IgD-negative memory B cell (primary cell): Measurements from ENCODE around the gene MCTP1. TPM values are rescaled to one million over a fixed set of nuclear protein-coding genes. Genes with fewer than 3 reads are reported as not detected.
A peak's percentile ranks its signal among the peaks of the same experiment; 100 is the strongest.

Source experiments
- H3K27ac Mint-ChIP-seq, 3 donors: one replicate each; pipeline ENCODE4 v1.8.0; 2020 to 2022; ENCODE audit warnings: mild to moderate bottlenecking in 3 of 3, mixed read lengths in 3 of 3, moderate library complexity in 1 of 3
- H3K27me3 Mint-ChIP-seq: one replicate; pipeline ENCODE4 v1.8.0; 2021; ENCODE audit warnings: mixed read lengths
- H3K36me3 Mint-ChIP-seq: one replicate; pipeline ENCODE4 v1.8.0; 2020; ENCODE audit warnings: mild to moderate bottlenecking, mixed read lengths
- H3K4me1 Mint-ChIP-seq, 3 donors: one replicate each; pipeline ENCODE4 v1.8.0; 2020 to 2022; ENCODE audit warnings: mixed read lengths in 3 of 3, mild to moderate bottlenecking in 1 of 3
- H3K4me3 Mint-ChIP-seq, 4 donors: one replicate each; pipeline ENCODE4 v1.8.0; 2020 to 2022; ENCODE audit warnings: mild to moderate bottlenecking in 4 of 4, mixed read lengths in 4 of 4, moderate library complexity in 3 of 4
- H3K9me3 Mint-ChIP-seq, 3 donors: one replicate each; pipeline ENCODE4 v1.8.0; 2020 to 2021; ENCODE audit warnings: mixed read lengths in 3 of 3, mild to moderate bottlenecking in 1 of 3
- polyA plus RNA-seq: library from polyadenylated mRNA; unstranded; fragments of 300-500 nt; fragmentation: Illumina TruSeq; gene quantifications from one replicate; pipeline ENCODE4 v1.2.3, GENCODE V29; 2021

MCTP1 gene
- polyA plus RNA-seq, 1 donor from 2014 or later: 2.6 TPM

DNA sequence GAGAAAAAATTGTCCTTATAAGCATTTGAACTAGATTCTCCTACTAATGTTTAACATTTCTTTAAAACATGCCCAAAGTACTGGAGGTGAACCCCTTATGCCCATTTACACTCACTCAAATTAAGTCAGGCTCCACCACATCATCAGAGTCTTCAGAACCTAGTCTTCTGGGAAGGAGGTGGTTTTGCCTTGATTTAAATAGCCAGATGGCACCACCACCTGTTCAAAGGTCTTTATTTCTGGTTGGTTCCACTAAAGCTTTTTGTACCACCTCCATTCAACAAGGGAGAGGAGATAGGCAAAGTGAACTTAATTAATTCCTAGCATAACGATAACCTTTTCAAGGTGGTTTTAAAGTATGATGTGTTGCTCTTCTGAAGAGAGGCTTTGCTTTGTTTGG lies 476.9 kb downstream of the MCTP1 start:
- no peak overlapping the region for H3K4me3 Mint-ChIP-seq
- H3K36me3 Mint-ChIP-seq: peaks cover 3% of the 10 kb centered on the region
- no peaks in the 10 kb centered on the region for H3K9me3 Mint-ChIP-seq
- peaks cover 2% of the 10 kb centered on the region for H3K27me3 Mint-ChIP-seq
- peaks cover 0 to 1% (median 0%) of the 10 kb centered on the region in 3 donors for H3K4me1 Mint-ChIP-seq
- no peak overlapping the region for H3K27ac Mint-ChIP-seq

DNA sequence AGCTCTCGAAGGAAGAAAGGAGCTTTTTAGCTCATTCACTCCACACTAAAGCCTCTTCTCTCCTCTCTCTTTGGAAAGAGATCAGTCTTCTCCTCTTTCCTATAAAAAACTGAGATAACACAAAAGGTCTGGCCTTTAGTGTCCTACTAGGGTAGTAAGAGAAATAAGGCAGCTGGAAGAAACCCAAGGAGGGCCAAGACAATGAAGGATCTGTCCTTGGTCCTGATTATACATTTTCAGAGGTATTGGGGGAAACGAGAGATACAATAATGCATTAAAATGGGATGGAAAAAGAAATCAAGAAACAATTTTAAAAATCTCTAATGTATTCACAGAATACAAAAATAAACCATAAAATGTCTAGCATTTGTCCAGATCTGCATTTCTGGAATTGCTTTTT lies 482.4 kb downstream of the MCTP1 start:
- Mint-ChIP-seq H3K27ac (no peak overlapping the region), H3K9me3 (no peaks in the 10 kb centered on the region), H3K4me1 (no peaks in the 10 kb centered on the region), H3K36me3 (peaks cover 3% of the 10 kb centered on the region), H3K27me3 (peaks cover 7% of the 10 kb centered on the region), H3K4me3 (no peak overlapping the region)

DNA sequence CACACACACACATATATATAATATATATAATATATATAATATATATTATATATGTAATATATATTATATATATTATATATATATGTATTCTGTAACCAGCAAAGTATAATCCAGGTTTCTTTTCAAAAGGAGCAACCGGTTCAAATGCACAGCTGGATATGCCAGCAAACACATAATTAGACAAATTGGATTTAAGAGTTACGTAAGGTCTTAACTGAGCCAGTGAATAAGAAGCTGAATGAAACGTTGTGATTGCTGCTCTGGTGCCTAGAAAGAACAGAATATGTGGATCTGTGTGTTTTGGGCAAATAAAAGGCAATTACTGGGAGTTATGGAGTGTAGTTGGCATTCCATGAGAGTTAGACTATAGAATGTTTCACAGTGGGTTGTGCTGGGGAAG lies 488.3 kb downstream of the MCTP1 start:
- no peaks in the 10 kb centered on the region for H3K9me3 Mint-ChIP-seq
- no peaks in the 10 kb centered on the region for H3K36me3 Mint-ChIP-seq
- H3K27me3 Mint-ChIP-seq: peaks cover 7% of the 10 kb centered on the region
- H3K4me1 Mint-ChIP-seq: peaks cover 14 to 25% (median 25%) of the 10 kb centered on the region in 3 donors
- H3K27ac Mint-ChIP-seq: no peak overlapping the region
- H3K4me3 Mint-ChIP-seq: no peak overlapping the region

DNA sequence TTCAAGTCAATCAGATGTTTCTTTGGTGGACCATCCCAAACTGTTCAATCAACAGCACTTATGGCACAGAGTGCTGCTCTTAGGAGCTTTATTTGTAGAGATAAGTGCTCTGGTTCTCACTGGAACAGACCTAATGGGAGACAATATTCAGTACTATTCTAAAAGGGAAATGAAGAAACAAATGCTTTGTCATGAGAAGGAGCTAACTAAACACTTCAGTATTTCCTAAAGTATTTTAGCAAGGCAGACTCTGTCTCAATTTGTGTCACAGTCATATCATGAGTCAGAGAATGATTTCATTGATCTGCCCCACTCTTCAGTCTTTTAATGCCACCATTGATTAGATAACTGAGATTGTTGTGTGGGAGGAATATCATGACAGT lies 491.1 kb downstream of the MCTP1 start:
- peaks cover 1% of the 10 kb centered on the region for H3K27me3 Mint-ChIP-seq
- H3K27ac Mint-ChIP-seq: no peak overlapping the region
- H3K36me3 Mint-ChIP-seq: peaks cover 3% of the 10 kb centered on the region
- no peaks in the 10 kb centered on the region for H3K9me3 Mint-ChIP-seq
- peaks cover 14 to 25% (median 25%) of the 10 kb centered on the region in 3 donors for H3K4me1 Mint-ChIP-seq
- peak overlapping the region in 1 of 4 donors; percentile 50 for H3K4me3 Mint-ChIP-seq

DNA sequence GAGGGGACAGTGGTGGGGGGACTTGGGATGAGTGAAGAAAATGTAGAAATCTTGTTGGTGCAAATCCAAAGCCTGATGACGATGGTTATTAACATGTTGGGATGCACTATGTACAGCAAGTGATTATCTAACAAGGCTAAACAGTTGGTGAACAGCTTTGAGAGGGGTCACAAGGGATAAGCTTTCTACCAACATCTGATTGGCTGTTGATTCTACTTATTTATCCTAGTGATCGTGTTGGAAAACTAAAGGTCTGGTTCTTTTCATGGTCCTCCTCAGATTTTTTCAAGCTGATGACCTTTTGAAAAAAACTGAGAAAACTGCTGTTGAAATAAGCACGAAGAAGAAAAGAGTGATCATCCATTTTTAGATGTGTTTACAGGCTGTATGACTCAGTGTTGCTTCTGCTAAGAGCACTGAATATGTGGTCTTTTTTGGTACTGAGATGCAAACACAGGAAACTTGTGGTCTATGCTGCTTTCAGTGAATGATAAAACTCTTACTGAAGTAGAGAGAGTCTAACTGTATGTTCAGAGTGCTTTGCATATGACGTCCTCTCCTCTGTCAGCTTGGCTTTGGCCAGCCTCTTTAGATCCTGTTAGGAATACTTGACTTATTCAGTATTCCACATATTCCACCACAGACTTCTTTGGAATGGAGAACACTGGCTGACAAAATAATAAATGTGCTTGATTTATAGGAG lies 491.6 kb downstream of the MCTP1 start:
- Mint-ChIP-seq H3K4me3 (peak overlapping the region in 2 of 4 donors; percentile 18 to 60), H3K27ac (peak overlapping the region in 2 of 3 donors; percentile 36 to 82), H3K27me3 (peaks cover 1% of the 10 kb centered on the region), H3K4me1 (peaks cover 14 to 25% (median 25%) of the 10 kb centered on the region in 3 donors), H3K36me3 (peaks cover 3% of the 10 kb centered on the region), H3K9me3 (no peaks in the 10 kb centered on the region)

DNA sequence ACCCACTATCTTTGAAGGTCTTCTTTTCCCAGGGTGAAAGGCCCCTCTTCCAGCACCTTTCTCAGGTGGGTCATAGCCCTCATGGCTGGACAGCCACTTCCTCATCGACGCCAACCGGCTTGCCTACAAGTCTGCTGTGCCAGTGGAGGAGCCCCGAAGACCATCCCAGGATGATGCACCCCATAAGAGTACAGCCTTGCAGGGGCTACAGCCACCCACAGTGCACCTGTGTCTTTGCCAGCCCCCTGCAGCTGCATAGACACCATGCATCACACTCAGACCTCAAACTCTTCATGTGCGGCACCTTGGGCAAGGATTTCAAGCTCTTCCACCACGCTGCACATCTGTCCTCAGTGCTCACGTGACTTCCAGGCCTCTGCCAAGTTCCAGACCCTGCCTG lies 493.1 kb downstream of the MCTP1 start:
- peaks cover 14 to 25% (median 25%) of the 10 kb centered on the region in 3 donors for H3K4me1 Mint-ChIP-seq
- peaks cover 1% of the 10 kb centered on the region for H3K27me3 Mint-ChIP-seq
- H3K36me3 Mint-ChIP-seq: peaks cover 3% of the 10 kb centered on the region
- no peak overlapping the region for H3K27ac Mint-ChIP-seq
- H3K9me3 Mint-ChIP-seq: no peaks in the 10 kb centered on the region
- H3K4me3 Mint-ChIP-seq: no peak overlapping the region

DNA sequence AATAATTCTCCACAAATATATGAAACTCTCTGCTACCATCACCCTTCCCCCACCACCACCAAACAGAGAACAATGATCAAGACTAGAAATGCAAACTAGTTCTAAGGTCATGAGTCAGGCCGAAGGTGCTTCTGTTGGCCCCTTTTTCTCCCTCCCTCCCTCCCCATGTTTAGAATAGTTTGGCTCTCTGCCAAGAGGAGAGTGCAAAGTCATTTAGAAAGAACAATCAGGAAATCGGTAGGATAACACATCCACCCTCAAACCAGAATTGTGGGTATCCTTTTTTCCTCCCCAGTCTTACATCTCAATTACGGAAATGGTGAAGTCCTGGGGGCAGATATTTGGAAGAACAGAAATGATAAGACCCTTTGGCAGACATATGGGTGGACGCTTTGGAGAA lies 496.4 kb downstream of the MCTP1 start:
- H3K27ac Mint-ChIP-seq: no peak overlapping the region
- peaks cover 1% of the 10 kb centered on the region for H3K27me3 Mint-ChIP-seq
- H3K4me3 Mint-ChIP-seq: no peak overlapping the region
- H3K4me1 Mint-ChIP-seq: peaks cover 7 to 11% (median 10%) of the 10 kb centered on the region in 3 donors
- H3K9me3 Mint-ChIP-seq: no peaks in the 10 kb centered on the region
- peaks cover 3% of the 10 kb centered on the region for H3K36me3 Mint-ChIP-seq

DNA sequence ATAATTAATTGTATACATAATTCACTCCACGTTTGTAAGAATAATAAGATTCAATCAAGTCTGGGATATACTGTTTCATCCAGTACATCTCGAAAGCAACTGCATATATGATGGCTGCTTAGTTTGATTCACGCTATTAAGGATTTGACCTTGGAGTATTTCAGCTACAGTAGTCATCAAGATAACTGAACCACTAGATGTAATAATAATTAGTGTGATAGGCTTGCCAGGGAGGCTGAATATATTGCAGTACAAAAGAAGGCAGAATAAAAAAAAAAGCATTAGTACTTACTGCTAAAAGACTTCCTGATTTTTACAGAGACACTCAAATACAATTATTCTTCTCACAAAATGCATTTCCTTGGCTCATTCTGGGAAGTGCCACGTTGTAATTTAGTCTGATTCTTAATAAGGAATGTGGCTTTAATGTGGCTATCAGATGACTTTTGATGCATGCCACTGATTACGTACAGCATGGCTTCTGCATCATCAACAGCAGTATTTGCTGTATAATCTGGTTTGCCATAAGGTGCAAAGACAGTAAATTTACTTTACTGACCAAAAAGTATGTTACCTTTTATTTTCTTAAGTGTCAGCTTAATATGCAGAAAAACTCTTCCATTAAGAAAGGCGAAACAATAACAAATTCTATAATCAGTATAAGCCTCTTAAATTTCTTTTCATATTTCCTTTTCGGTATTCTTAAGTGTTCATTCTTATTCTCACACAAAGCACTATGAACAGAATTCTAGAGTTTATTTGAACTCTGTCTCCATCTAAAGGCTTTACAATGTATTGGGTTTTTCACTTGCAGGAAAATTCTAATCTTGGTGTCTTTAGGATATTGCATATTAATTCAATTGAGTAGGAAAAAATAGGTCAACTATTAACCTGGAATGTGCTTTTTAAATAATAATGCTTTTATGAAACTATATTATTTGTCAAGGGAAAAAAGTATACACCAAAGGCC lies 500.1 kb downstream of the MCTP1 start:
- no peaks in the 10 kb centered on the region for H3K4me1 Mint-ChIP-seq
- peaks cover 0 to 1% (median 0%) of the 10 kb centered on the region in 3 donors for H3K9me3 Mint-ChIP-seq
- no peak overlapping the region for H3K27ac Mint-ChIP-seq
- H3K4me3 Mint-ChIP-seq: no peak overlapping the region
- no peaks in the 10 kb centered on the region for H3K36me3 Mint-ChIP-seq
- peaks cover 2% of the 10 kb centered on the region for H3K27me3 Mint-ChIP-seq

DNA sequence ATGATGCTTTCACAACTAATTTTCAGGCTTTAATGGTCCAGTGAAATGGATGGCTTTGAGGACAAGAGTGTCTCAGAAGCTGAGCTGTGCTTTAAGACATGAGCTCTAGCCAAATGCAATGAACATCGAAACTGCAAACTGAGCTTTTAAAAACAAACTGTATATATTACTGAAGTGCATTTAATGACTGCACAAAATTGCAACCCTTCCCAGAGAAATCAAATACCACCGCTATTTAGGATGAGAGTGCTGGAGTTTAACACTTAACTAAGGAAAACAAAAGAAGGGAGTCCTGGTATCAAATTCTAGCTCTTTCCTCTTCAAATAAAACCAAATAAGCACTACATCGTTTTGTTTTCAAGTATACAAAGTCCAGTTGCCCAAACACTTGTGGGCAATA lies 502.5 kb downstream of the MCTP1 start:
- Mint-ChIP-seq H3K27ac (no peak overlapping the region), H3K4me1 (no peaks in the 10 kb centered on the region), H3K27me3 (peaks cover 2% of the 10 kb centered on the region), H3K4me3 (no peak overlapping the region), H3K36me3 (no peaks in the 10 kb centered on the region), H3K9me3 (peaks cover 0 to 1% (median 0%) of the 10 kb centered on the region in 3 donors)

DNA sequence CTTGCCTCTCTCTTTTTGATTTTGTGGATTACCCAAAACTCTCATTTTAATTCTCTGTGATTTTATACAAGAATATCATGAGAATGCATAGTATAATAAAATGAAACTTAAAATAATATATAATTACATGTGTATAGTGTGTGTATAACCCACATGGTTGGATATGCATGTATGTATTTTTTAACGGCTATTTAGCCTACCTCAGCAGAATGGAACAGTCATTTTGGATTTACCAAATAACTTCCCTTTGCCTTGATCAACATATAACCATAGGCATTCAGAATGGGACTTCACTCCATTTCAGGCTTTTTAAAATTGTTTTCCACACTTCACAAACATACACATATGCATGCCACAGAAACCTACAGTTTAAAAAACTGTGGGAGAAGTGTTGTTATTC lies 505.2 kb downstream of the MCTP1 start:
- Mint-ChIP-seq H3K9me3 (peaks cover 0 to 1% (median 0%) of the 10 kb centered on the region in 3 donors), H3K27me3 (peaks cover 2% of the 10 kb centered on the region), H3K4me3 (no peak overlapping the region), H3K4me1 (no peaks in the 10 kb centered on the region), H3K36me3 (no peaks in the 10 kb centered on the region), H3K27ac (no peak overlapping the region)

DNA sequence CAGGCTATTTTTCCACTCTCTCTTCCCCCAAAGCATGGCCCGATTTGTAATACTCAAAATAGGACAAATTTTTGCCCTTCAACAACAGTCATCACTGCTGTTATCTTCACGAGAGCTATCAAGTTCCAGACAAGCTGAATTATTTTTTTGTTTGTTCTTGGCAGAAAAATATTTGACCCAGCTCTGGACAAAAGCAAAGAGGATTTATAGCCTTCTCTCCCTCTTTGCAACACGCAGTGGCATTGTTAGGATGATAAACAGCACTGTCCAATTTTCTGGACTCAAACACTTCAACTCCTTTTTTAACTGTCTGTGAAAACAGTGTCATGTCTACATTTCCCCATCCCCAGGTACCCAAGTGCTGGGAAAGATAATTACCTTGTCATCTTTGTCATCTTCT lies 506.2 kb downstream of the MCTP1 start:
- H3K4me1 Mint-ChIP-seq: no peaks in the 10 kb centered on the region
- no peak overlapping the region for H3K4me3 Mint-ChIP-seq
- H3K9me3 Mint-ChIP-seq: peaks cover 0 to 1% (median 0%) of the 10 kb centered on the region in 3 donors
- peaks cover 2% of the 10 kb centered on the region for H3K27me3 Mint-ChIP-seq
- no peaks in the 10 kb centered on the region for H3K36me3 Mint-ChIP-seq
- H3K27ac Mint-ChIP-seq: no peak overlapping the region

DNA sequence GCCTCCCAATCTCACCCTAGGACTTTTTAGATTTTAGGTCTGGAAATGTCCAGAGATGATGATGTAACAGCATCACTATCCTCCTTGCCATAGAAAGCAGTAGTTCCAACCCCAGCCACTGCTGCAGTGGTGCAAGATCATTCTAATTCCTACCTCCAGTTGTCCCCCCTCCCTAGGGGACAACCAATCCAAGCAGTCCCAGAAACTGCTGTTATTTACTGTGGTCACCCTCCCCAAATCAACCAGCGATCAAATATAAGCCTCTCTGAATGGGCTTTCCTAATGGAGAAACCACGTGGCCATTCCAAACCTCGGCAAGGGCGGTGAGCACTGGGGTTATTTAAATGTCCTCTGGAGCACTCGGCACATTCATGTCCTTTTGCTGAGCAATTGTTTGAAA lies 506.6 kb downstream of the MCTP1 start:
- no peak overlapping the region for H3K27ac Mint-ChIP-seq
- H3K4me1 Mint-ChIP-seq: no peaks in the 10 kb centered on the region
- peaks cover 2% of the 10 kb centered on the region for H3K27me3 Mint-ChIP-seq
- no peaks in the 10 kb centered on the region for H3K36me3 Mint-ChIP-seq
- H3K4me3 Mint-ChIP-seq: no peak overlapping the region
- peaks cover 0 to 1% (median 0%) of the 10 kb centered on the region in 3 donors for H3K9me3 Mint-ChIP-seq

DNA sequence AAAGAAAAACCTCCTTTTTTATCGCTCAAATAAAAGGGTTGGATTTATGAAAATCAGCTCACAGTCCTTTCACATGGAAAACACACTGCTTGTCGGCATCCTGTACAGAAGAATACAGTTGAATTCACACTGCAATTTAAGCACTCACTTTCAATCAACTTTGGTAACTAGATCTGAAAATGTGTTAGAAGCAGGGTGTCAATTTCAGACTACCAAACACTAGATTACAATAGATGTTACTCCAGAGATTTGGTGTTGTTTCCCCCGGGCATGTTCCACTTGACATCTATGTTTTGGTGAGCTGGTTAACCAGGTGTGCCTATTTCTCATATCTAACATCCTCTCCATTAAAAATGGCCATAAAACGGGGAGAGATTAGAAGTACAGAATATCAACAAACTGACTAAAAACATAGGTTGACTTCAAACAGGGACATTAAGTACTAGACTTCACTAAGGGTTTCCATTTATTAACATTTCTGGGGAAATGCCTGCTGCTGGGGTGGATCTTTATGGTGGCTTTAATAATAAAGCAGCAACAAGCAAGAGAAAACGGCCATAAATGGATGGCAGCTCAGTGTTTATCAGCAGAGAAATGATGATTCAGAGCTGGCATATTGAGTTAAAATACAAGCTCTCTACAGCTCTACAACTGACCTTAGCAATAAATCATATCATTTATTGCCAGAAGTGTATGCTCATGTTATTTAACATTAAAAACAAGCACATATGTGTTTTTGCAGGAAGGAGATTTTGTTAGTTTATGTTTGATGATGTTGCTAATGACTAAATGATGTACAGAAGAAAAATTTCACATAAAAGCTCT lies 507.6 kb downstream of the MCTP1 start:
- Mint-ChIP-seq H3K27me3 (no peaks in the 10 kb centered on the region), H3K27ac (no peak overlapping the region), H3K9me3 (no peaks in the 10 kb centered on the region), H3K4me1 (no peaks in the 10 kb centered on the region), H3K4me3 (no peak overlapping the region), H3K36me3 (no peaks in the 10 kb centered on the region)

DNA sequence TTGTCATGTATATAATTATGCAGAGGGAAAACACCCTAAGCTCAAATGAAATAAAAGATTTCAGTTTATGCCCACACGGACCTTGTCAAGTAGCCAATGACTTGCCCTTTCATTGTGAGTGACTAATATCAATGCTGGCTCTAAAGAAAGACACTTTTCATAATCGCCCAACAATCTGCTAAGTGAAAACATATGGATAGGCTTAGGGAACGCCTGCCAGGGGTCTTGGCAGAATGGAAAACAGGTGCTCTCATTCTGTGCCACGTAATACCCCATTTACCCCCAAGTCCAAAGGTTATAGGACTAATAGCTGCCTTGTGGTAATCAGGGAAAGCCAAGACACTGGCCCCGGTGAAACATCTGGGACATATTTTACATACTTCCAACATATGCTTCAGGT lies 508.7 kb downstream of the MCTP1 start:
- Mint-ChIP-seq H3K27ac (no peak overlapping the region), H3K27me3 (no peaks in the 10 kb centered on the region), H3K4me1 (no peaks in the 10 kb centered on the region), H3K9me3 (no peaks in the 10 kb centered on the region), H3K4me3 (no peak overlapping the region), H3K36me3 (no peaks in the 10 kb centered on the region)

DNA sequence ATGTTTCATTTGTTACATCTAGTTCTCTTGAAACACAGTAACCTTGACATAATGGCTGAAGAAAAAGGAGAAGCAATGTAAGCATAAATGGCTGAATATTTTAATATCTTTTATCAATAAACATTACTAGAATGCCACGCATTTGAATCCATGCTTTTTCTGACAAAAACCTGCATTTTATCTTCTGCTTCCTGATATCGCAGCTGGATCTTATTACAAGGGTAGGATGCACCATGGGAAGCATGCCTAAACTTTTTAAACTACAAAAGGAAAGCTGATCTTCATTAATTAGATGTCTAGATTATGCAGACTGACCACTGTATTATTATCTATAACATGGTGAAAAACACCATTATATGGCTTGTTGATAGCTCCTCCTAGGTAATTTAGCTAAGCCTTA lies 509.8 kb downstream of the MCTP1 start:
- Mint-ChIP-seq H3K36me3 (peaks cover under 1% of the 10 kb centered on the region), H3K9me3 (no peaks in the 10 kb centered on the region), H3K4me1 (no peaks in the 10 kb centered on the region), H3K4me3 (no peak overlapping the region), H3K27me3 (no peaks in the 10 kb centered on the region), H3K27ac (no peak overlapping the region)
